Panc1 (cell line): ENCODE data around the gene SARNP. TPM values are rescaled to one million over a fixed set of nuclear protein-coding genes. Genes with fewer than 3 reads are reported as not detected.

ENCODE experiments used
- ATAC-seq: fragments of 200-7000 bp; cut with Tn5 transposase; 2 replicates; pipeline ENCODE4 v1.9.1; 2020; ENCODE audit warnings: mild to moderate bottlenecking, moderate library complexity
- BruUV-seq: library from RNA; stranded (reverse); fragments of 400-500 nt; replicated peaks from 2 replicates; lab custom pipeline; 2021; lab: Mats Ljungman, UMichigan
- CTCF ChIA-PET: fragments of 300-600 bp; sonication (Branson Sonifier 250); formaldehyde crosslinking; loops from one replicate; lab custom pipeline; 2022; ENCODE audit warnings: antibody characterized with exemption; lab: Charles Lee
- POLR2A ChIA-PET: fragments of 300-600 bp; sonication (Branson Sonifier 250); formaldehyde crosslinking; loops from one replicate; lab custom pipeline; 2022; ENCODE audit warnings: antibody characterized with exemption; lab: Charles Lee
- DNase-seq: peaks from one replicate; pipeline ENCODE4 v3.0.0-alpha.2; 2010; ENCODE audit warnings: low read depth, low spot score
- H3K27ac ChIP-seq: 2 replicates; pipeline ENCODE4 v1.5.1; 2011; ENCODE audit warnings: mild to moderate bottlenecking, low read length, inconsistent platforms
- H3K27me3 ChIP-seq: fragments of 200-500 bp; sonication (Bioruptor generic); 2 replicates; pipeline ENCODE4 v1.6.0; 2014; ENCODE audit warnings: low read length, inconsistent platforms; ENCODE audit not compliant: control insufficient read depth, insufficient read depth
- H3K36me3 ChIP-seq: fragments of 200-500 bp; sonication (Bioruptor generic); 2 replicates; pipeline ENCODE4 v1.5.1; 2014; ENCODE audit warnings: inconsistent platforms, mild to moderate bottlenecking, low read length, moderate library complexity; ENCODE audit not compliant: control insufficient read depth, insufficient read depth
- H3K4me1 ChIP-seq: 2 replicates; pipeline ENCODE4 v1.5.1; 2011; ENCODE audit warnings: inconsistent platforms, mild to moderate bottlenecking, low read length, moderate library complexity; ENCODE audit not compliant: control insufficient read depth, insufficient read depth
- H3K4me3 ChIP-seq, 2 experiments: 2 replicates each; pipeline ENCODE4 v1.5.1; 2011 to 2012; ENCODE audit warnings: low read depth in 2 of 2, low read length in 2 of 2, mild to moderate bottlenecking in 2 of 2, inconsistent platforms in 1 of 2, moderate library complexity in 1 of 2
- H3K9me3 ChIP-seq: fragments of 200-500 bp; sonication (Bioruptor generic); 2 replicates; pipeline ENCODE4 v1.5.1; 2014; ENCODE audit warnings: low read depth, mild to moderate bottlenecking, inconsistent platforms, low read length, moderate library complexity; ENCODE audit not compliant: control insufficient read depth, insufficient read depth
- POLR2AphosphoS5 ChIP-seq: IDR thresholded peaks from 2 replicates; pipeline ENCODE4 v1.6.1; 2012; ENCODE audit warnings: mild to moderate bottlenecking, low read depth, low read length, moderate library complexity
- SIN3A ChIP-seq: IDR thresholded peaks from 2 replicates; pipeline ENCODE4 v1.6.1; 2012; ENCODE audit warnings: low read depth, mild to moderate bottlenecking, low read length, moderate library complexity, borderline replicate concordance; ENCODE audit not compliant: insufficient read depth
- TCF7L2 ChIP-seq: IDR thresholded peaks from 2 replicates; pipeline ENCODE4 v1.6.1; 2011; ENCODE audit warnings: mild to moderate bottlenecking, low read depth, low read length, inconsistent platforms
- in situ Hi-C: cut with HindIII; loops from 2 replicates; pipeline ENCODE4 v1.10.0; 2016; ENCODE audit warnings: low sequenced_read_pairs, low pct_unique_long_range_greater_than_20kb
- intact Hi-C: fragments of 100-400 bp; cut with micrococcal nuclease; formaldehyde crosslinking; loops from one replicate; pipeline ENCODE4 v1.10.0; 2022; ENCODE audit not compliant: unreplicated experiment
- total RNA-seq: library from RNA; stranded (reverse); gene quantifications from one replicate; pipeline ENCODE4 v1.2.1, GENCODE V29; 2021; ENCODE audit not compliant: unreplicated experiment
- TF ChIP-seq, protein P1 (sequence below): fragments of 450-650 bp; IDR thresholded peaks from 2 replicates; pipeline ENCODE4 v1.5.1; 2017; ENCODE audit warnings: mild to moderate bottlenecking
- TF ChIP-seq, protein P2 (sequence below), 2 experiments: IDR thresholded peaks; 2 replicates each; pipeline ENCODE4 v1.6.1; 2011 to 2012; ENCODE audit warnings: low read depth in 2 of 2, control low read depth in 1 of 2, low read length in 1 of 2, mild to moderate bottlenecking in 1 of 2, moderate library complexity in 1 of 2; ENCODE audit not compliant: insufficient read depth in 1 of 2

SARNP gene
- total RNA-seq, 1 experiment from 2014 or later: 69.3 TPM

DNA sequence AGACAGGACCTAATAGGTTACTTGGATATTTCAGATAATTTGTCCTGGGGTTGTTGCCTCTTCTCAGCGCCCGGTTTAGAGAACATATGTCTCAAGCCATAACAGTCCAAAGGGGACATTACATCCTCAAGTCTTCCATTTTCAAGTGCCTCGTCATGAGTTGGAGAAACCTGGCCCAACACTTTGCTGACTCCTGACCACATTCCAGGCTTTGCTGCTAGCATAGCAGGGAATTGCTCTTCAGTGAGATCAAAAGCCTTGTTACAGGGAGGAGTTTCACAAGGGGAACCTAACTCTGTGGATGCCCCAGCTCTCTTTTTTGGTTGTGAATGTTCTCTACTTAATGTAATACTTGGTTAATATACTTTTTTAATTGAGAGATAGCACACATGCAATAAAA lies 33.4 kb upstream of the SARNP start:
- no TSS peak for BruUV-seq

DNA sequence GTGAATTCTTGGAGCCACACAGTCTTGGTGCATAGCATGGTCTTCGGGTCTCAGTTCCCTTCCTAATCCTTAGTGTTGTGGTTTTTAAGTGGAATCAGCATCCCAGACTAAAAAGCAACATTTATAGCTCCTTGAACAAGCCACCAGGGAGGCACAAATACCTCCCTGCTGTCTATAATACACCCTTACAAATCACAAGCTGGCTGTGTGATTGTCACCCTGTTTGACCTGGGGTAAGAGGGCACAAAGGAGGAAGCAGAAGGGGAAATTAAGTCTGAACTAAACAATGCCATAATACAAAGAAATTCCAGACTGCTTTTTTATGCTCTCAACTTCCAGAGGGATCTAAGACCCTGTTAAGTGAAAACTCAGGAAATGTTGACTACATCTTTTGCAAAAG lies 32.9 kb upstream of the SARNP start:
- no peak for DNase-seq
- CTCF ChIA-PET: no interaction called here
- H3K27ac ChIP-seq: no peak overlapping the region
- intact Hi-C loops (no loop called here), in situ Hi-C loops (no loop called here)
- no peaks in the 10 kb centered on the region for H3K9me3 ChIP-seq
- BruUV-seq: no TSS peak
- no peak overlapping the region for H3K4me3 ChIP-seq
- H3K36me3 ChIP-seq: no peaks in the 10 kb centered on the region
- POLR2A ChIA-PET: no interaction called here
- peaks cover 4% of the 10 kb centered on the region; the same call in 1 of the 2 replicates for H3K27me3 ChIP-seq
- no peaks in the 10 kb centered on the region for H3K4me1 ChIP-seq
- ATAC-seq: no peak
- TF ChIP-seq, protein P1, sequence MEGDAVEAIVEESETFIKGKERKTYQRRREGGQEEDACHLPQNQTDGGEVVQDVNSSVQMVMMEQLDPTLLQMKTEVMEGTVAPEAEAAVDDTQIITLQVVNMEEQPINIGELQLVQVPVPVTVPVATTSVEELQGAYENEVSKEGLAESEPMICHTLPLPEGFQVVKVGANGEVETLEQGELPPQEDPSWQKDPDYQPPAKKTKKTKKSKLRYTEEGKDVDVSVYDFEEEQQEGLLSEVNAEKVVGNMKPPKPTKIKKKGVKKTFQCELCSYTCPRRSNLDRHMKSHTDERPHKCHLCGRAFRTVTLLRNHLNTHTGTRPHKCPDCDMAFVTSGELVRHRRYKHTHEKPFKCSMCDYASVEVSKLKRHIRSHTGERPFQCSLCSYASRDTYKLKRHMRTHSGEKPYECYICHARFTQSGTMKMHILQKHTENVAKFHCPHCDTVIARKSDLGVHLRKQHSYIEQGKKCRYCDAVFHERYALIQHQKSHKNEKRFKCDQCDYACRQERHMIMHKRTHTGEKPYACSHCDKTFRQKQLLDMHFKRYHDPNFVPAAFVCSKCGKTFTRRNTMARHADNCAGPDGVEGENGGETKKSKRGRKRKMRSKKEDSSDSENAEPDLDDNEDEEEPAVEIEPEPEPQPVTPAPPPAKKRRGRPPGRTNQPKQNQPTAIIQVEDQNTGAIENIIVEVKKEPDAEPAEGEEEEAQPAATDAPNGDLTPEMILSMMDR: no peak
- TF ChIP-seq SIN3A (no peak), POLR2AphosphoS5 (no peak)
- TF ChIP-seq, protein P2, sequence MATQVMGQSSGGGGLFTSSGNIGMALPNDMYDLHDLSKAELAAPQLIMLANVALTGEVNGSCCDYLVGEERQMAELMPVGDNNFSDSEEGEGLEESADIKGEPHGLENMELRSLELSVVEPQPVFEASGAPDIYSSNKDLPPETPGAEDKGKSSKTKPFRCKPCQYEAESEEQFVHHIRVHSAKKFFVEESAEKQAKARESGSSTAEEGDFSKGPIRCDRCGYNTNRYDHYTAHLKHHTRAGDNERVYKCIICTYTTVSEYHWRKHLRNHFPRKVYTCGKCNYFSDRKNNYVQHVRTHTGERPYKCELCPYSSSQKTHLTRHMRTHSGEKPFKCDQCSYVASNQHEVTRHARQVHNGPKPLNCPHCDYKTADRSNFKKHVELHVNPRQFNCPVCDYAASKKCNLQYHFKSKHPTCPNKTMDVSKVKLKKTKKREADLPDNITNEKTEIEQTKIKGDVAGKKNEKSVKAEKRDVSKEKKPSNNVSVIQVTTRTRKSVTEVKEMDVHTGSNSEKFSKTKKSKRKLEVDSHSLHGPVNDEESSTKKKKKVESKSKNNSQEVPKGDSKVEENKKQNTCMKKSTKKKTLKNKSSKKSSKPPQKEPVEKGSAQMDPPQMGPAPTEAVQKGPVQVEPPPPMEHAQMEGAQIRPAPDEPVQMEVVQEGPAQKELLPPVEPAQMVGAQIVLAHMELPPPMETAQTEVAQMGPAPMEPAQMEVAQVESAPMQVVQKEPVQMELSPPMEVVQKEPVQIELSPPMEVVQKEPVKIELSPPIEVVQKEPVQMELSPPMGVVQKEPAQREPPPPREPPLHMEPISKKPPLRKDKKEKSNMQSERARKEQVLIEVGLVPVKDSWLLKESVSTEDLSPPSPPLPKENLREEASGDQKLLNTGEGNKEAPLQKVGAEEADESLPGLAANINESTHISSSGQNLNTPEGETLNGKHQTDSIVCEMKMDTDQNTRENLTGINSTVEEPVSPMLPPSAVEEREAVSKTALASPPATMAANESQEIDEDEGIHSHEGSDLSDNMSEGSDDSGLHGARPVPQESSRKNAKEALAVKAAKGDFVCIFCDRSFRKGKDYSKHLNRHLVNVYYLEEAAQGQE (IDR thresholded peaks at IDR 0.05; ENCODE audit: insufficient read depth in 1 of 2, low read depth in 2 of 2, low read length in 1 of 2): no peak

More for the DNA sequence above, 33.4 kb upstream of the SARNP start:
- Histone ChIP-seq H3K4me3 (no peak overlapping the region), H3K27me3 (peaks cover 4% of the 10 kb centered on the region; the same call in 1 of the 2 replicates), H3K4me1 (no peaks in the 10 kb centered on the region), H3K27ac (no peak overlapping the region), H3K9me3 (no peaks in the 10 kb centered on the region), H3K36me3 (no peaks in the 10 kb centered on the region)
- DNase-seq: no peak
- ATAC-seq: no peak
- TF ChIP-seq TCF7L2 (no peak), SIN3A (no peak), POLR2AphosphoS5 (no peak)
- TF ChIP-seq, protein P1: no peak
- TF ChIP-seq, protein P2 (IDR thresholded peaks at IDR 0.05; ENCODE audit: insufficient read depth in 1 of 2, low read depth in 2 of 2, low read length in 1 of 2): no peak
- in situ Hi-C loops (no loop called here), intact Hi-C loops (no loop called here)
- POLR2A ChIA-PET: no interaction called here
- CTCF ChIA-PET: no interaction called here
